ENCODE data around the gene GRK3.

GRCh38 chr22:25752615-25753214, 188.2 kb downstream of the GRK3 start:
- TF ChIP-seq CTCF (IDR thresholded peaks at IDR 0.05 in 2 of 3, conservative IDR thresholded peaks at IDR 0.05 in 1 of 3; ENCODE audit: borderline replicate concordance in 1 of 3, insufficient read depth in 1 of 3, low read depth in 2 of 3, low read length in 2 of 3) = no peak
- TF ChIP-seq EZH2 (IDR thresholded peaks at IDR 0.05) = no peak
- no peak for TF ChIP-seq POLR2AphosphoS5 (IDR thresholded peaks at IDR 0.05; ENCODE audit: low read depth, low read length)
- no peak for TF ChIP-seq EGR1 (IDR thresholded peaks at IDR 0.05; ENCODE audit: low read depth)
- TF ChIP-seq ATF3 (IDR thresholded peaks at IDR 0.05) = no peak
- no peak for TF ChIP-seq REST (IDR thresholded peaks at IDR 0.05; ENCODE audit: low read depth)
- no peak for TF ChIP-seq ELF1 (IDR thresholded peaks at IDR 0.05; ENCODE audit: borderline replicate concordance, low read depth)
